Memory B cell (primary cell): ENCODE measurements around the gene HASPIN.

Source experiments
- ATAC-seq: fragments of 150-1000 bp; cut with Tn5 transposase; 2 replicates; pipeline ENCODE4 v1.10.0; 2021; ENCODE audit warnings: low read depth, mild to moderate bottlenecking, moderate library complexity
- DNase-seq, 2 donors: peaks; one replicate each; pipeline ENCODE4 v3.0.0; 2022; ENCODE audit warnings: low spot score in 2 of 2
- H3K27ac Mint-ChIP-seq: one replicate; pipeline ENCODE4 v1.8.0; 2022; ENCODE audit warnings: mild to moderate bottlenecking, moderate library complexity, mixed read lengths
- H3K27me3 Mint-ChIP-seq: one replicate; pipeline ENCODE4 v1.8.0; 2022; ENCODE audit warnings: mixed read lengths
- H3K36me3 Mint-ChIP-seq: one replicate; pipeline ENCODE4 v1.8.0; 2022; ENCODE audit warnings: mild to moderate bottlenecking, mixed read lengths
- H3K4me1 Mint-ChIP-seq: one replicate; pipeline ENCODE4 v1.8.0; 2022; ENCODE audit warnings: mixed read lengths
- H3K4me3 Mint-ChIP-seq: one replicate; pipeline ENCODE4 v1.8.0; 2022; ENCODE audit warnings: mild to moderate bottlenecking, moderate library complexity, mixed read lengths
- H3K9me3 Mint-ChIP-seq: one replicate; pipeline ENCODE4 v1.8.0; 2022; ENCODE audit warnings: mixed read lengths

HASPIN gene

DNA sequence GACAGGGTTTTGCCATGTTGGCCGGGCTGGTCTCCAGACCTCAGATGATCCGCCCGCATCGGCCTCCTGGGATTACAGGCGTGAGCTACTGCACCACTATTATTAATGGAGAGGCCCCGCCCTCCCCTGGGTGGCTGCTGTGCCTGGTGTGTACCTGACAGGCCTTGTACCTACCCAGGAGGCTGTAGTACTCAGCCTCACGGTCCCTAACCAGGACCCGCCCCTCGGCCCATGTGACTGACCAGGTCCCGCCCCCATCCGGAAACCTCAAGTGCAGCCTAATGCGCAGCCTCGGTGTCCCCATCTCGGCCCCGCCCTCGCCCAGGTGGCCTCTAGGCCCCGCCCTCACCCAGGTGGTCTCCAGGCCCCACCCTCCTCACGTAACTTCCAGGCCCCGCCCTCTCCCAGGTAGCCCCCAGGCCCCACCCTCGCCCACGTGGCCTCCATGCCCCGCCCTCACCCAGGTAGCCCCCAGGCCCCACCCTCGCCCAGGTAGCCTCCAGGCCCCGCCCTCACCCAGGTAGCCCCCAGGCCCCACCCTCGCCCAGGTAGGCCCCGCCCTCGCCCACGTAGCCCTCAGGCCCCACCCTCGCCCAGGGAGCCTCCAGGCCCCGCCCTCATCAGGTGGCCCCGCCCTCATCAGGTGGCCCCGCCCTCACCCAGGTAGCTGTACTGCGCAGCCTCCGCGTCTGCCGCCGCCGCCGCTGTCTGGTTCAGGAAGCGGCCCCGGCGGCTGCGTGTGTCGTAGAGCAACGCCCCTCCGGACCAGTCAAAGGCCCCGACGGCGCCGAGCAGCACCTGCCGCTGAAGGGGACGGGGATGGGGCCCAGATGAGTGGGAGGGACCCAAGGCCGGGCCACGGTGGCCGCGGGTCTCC is 31.0 kb downstream of the HASPIN start:
- H3K27me3 Mint-ChIP-seq, result no peaks in the 10 kb centered on the region
- peaks cover 2% of the 10 kb centered on the region for H3K36me3 Mint-ChIP-seq
- peak overlapping the region; percentile 81 for H3K4me3 Mint-ChIP-seq
- H3K27ac Mint-ChIP-seq, result peak overlapping the region; percentile 78
- ATAC-seq, result peak; percentile 88
- H3K4me1 Mint-ChIP-seq, result peaks cover 13% of the 10 kb centered on the region
- H3K9me3 Mint-ChIP-seq, result peaks cover 2% of the 10 kb centered on the region
- peak; percentile 79 to 80 for DNase-seq

DNA sequence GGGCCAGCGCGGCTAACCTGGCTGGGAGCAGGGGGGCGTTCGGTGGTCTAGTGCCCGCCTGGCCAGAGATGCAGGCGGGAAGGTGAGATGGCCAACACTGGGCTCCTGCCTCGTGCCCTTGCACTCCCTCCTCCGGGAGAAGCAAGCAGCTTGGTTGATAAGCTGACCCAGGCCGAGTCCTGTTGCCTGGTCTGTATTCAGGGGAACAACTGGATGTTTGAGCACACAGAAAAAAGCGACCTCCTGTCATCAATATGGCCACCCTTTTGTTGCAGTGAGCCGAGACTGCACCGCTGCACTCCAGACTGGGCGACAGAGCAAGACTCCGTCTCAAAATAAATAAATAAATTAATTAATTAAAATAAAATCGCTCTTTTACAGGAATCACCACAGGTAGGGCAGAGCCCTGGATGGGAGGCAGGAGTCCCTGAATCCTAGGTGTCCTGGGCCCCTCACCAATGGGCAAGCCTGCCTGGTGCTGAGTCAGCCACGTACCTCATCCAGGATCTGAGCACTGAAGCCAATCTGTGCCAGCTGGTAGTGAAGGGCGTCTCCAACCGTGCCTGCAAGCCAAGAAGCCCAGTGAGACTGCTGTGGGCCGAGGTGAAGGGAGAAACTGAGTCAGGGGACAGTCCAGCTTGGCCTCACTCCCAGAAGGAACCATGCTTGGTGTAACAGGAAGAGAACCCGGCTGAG is 31.8 kb downstream of the HASPIN start:
- no peaks in the 10 kb centered on the region for H3K27me3 Mint-ChIP-seq
- H3K4me1 Mint-ChIP-seq, result peaks cover 12% of the 10 kb centered on the region
- H3K4me3 Mint-ChIP-seq, result peak overlapping the region; percentile 66
- ATAC-seq, result no peak
- peaks cover 3% of the 10 kb centered on the region for H3K36me3 Mint-ChIP-seq
- no peak for DNase-seq
- H3K9me3 Mint-ChIP-seq, result peaks cover 3% of the 10 kb centered on the region
- H3K27ac Mint-ChIP-seq, result peak overlapping the region; percentile 78

DNA sequence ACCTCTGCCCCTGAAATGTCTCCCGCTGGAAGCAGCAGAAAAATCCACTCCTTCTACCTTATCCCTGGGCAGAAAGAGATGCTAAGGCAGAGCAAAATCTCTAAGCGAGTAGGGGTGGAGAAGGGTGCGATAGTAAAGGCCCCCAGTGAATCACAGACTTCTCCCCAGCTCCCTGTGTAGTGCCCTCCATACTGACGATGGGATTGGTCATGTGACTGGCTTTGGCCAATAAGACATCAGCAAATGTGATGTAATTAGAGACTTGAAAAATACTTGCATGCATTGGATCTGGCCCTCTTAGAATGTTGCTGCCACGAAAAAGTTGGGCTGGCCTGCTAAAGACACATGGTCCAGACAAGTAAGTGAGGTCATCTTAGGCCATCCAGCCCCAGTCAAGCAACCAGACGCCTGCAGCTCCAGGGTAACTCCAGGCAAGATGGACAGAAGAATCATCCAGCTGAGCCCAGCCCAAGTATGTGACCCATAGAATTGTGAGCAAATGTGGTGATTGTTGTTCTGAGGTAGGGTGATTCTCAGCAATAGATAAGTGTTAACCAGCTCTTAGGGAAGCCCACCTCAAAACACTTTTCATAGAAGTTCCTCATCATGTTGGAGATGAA is 36.0 kb downstream of the HASPIN start:
- H3K4me3 Mint-ChIP-seq, result no peak overlapping the region
- H3K4me1 Mint-ChIP-seq, result peaks cover 8% of the 10 kb centered on the region
- H3K36me3 Mint-ChIP-seq, result peaks cover 5% of the 10 kb centered on the region
- DNase-seq (no peak), ATAC-seq (no peak)
- H3K27me3 Mint-ChIP-seq, result no peaks in the 10 kb centered on the region
- H3K9me3 Mint-ChIP-seq, result peaks cover 3% of the 10 kb centered on the region
- no peak overlapping the region for H3K27ac Mint-ChIP-seq

GRCh38 chr17:3761036-3761917 is 37.6 kb downstream of the HASPIN start:
- H3K4me3 Mint-ChIP-seq, result no peak overlapping the region
- ATAC-seq (no peak), DNase-seq (no peak)
- peaks cover 5% of the 10 kb centered on the region for H3K36me3 Mint-ChIP-seq
- H3K4me1 Mint-ChIP-seq, result peaks cover 9% of the 10 kb centered on the region
- H3K27ac Mint-ChIP-seq, result no peak overlapping the region
- no peaks in the 10 kb centered on the region for H3K27me3 Mint-ChIP-seq
- peaks cover 3% of the 10 kb centered on the region for H3K9me3 Mint-ChIP-seq

DNA sequence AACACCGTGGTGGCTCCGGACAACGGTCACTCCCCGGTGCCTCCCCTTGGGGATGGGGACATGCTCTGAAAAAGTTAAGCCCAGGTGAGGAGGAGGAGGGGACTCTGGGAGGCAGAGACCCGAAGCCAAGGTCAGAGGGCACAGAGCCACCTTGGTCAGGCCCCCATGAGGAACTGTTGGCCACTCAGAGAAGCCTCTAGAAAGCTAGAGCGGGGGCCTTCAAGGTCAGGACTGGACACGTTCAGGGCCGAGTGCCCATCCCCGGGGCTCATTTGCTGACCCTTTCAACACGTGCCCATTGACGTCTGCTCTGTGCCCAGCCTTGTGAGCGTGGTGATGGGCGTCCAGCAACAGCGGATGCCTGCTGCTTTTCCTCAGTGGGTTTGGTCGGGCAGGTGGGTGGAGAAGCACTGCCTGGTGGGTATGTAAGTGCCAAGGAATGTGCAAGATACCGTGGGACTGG is 38.2 kb downstream of the HASPIN start:
- no peaks in the 10 kb centered on the region for H3K27me3 Mint-ChIP-seq
- no peak overlapping the region for H3K27ac Mint-ChIP-seq
- ATAC-seq (no peak), DNase-seq (no peak)
- peaks cover 5% of the 10 kb centered on the region for H3K36me3 Mint-ChIP-seq
- peaks cover 11% of the 10 kb centered on the region for H3K4me1 Mint-ChIP-seq
- no peak overlapping the region for H3K4me3 Mint-ChIP-seq
- peaks cover 3% of the 10 kb centered on the region for H3K9me3 Mint-ChIP-seq

DNA sequence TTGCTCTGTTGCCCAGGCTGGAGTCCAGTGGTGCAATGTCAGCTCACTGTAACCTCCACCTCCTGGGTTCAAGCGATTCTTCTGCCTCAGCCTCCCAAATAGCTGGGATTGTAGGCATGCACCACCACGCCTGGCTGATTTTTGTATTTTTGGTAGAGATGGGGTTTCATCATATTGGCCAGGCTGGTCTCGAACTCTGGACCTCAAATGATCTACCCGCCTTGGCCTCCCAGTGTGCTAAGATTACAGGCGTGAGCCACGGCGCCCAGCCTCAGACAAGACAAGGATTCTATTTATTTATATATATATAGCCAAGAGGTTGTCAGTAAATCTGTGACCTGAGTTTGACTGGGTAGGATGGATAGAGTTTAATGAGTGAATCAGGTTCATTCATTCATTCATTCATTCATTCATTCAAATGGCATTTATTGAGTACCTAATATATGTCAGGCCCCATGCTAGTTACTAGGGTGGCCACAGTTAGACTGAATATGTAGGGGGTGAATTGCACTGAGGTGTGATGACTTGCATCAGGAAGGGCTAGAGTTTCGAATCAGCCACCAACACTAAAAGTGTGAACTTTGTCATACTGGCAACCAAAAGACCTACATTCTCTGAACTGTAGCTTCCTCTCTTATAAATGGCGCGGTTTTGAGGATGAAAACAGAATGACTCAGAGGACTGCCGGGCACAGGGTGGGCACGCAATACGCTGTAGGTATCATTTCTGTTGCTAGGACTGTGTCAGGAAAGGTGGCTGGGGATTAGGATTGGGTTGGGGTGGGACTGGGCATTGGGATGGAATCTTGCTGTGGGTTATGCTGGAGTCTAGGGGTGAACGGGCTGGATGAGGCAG is 39.4 kb downstream of the HASPIN start:
- DNase-seq (no peak), ATAC-seq (no peak)
- Mint-ChIP-seq H3K27me3 (no peaks in the 10 kb centered on the region), H3K36me3 (peaks cover 5% of the 10 kb centered on the region), H3K9me3 (peaks cover 3% of the 10 kb centered on the region), H3K4me3 (peak overlapping the region; percentile 2), H3K4me1 (peaks cover 11% of the 10 kb centered on the region), H3K27ac (peak overlapping the region; percentile 58)

DNA sequence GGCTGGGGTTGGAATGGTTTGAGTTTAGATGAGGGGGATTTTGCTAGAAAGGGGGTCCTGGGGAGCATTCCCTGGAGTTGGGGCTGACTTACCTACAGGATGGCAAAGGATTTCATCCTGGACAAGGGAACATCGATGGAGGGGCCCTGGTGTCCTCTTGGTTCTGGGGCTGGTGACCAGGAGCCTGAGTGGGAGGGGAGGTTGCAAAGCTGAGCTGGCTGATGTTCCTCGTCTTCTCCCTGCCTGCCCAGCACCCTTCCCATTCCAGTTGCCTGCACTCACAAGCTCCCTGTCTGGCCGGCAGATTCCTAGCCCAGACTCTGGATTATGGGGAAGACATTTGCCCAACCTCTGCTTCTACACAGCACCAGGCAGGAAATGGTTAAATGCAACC is 40.1 kb downstream of the HASPIN start:
- H3K9me3 Mint-ChIP-seq, result peaks cover 3% of the 10 kb centered on the region
- ATAC-seq (no peak), DNase-seq (no peak)
- peak overlapping the region; percentile 58 for H3K27ac Mint-ChIP-seq
- H3K4me3 Mint-ChIP-seq, result no peak overlapping the region
- H3K36me3 Mint-ChIP-seq, result peaks cover 5% of the 10 kb centered on the region
- H3K4me1 Mint-ChIP-seq, result peaks cover 11% of the 10 kb centered on the region
- no peaks in the 10 kb centered on the region for H3K27me3 Mint-ChIP-seq

DNA sequence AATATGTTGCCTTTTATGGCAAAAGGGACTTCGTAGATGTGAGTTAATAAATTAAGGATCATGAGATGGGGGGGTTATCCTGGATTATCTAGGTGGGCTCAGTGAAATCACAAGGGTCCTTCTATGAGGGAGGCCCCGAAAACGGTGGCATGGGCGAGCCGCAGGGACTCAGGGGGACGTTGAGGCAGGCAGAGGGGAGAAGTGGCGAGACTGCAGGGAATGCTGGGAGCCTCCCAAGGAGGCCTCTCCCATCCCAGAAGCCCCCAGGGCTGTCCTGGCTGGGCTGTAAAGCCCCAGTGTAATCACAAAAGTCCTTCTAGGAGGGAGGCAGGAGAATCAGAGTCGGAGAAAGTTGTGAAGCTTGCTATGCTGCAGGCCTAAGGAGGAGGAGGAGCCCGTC is 42.3 kb downstream of the HASPIN start:
- DNase-seq, result no peak
- no peaks in the 10 kb centered on the region for H3K9me3 Mint-ChIP-seq
- H3K4me3 Mint-ChIP-seq, result no peak overlapping the region
- peaks cover 18% of the 10 kb centered on the region for H3K4me1 Mint-ChIP-seq
- ATAC-seq, result no peak
- no peaks in the 10 kb centered on the region for H3K27me3 Mint-ChIP-seq
- H3K27ac Mint-ChIP-seq, result peak overlapping the region; percentile 15
- peaks cover under 1% of the 10 kb centered on the region for H3K36me3 Mint-ChIP-seq

GRCh38 chr17:3766779-3767178 is 43.1 kb downstream of the HASPIN start:
- Mint-ChIP-seq H3K9me3 (no peaks in the 10 kb centered on the region), H3K27ac (no peak overlapping the region)

DNA sequence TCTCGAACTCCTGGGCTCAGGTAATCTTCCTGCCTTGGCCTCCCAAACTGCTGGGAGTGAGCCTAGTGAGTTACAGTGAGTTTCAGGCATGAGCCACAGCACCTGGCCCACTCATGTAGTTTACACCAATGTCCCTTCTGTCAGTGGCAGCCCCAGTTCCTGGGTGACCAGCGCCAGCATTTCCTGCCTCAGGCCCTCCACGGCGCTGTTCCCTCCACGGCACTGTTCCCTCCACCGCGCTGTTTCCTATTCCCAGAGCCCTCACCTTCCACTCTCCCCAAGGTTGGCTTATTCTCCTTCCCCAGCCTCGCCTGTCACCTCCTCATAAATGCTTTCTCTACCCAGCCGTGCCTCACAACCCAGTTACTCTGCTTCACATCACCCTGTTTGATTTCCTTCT is 44.6 kb downstream of the HASPIN start:
- Mint-ChIP-seq H3K27ac (peak overlapping the region; percentile 24), H3K36me3 (no peaks in the 10 kb centered on the region), H3K4me1 (peaks cover 22% of the 10 kb centered on the region), H3K27me3 (no peaks in the 10 kb centered on the region), H3K9me3 (no peaks in the 10 kb centered on the region), H3K4me3 (no peak overlapping the region)
- ATAC-seq (no peak), DNase-seq (no peak)

More at GRCh38 chr17:3766779-3767178, 43.1 kb downstream of the HASPIN start:
- Mint-ChIP-seq H3K4me3 (no peak overlapping the region), H3K36me3 (no peaks in the 10 kb centered on the region), H3K27me3 (no peaks in the 10 kb centered on the region), H3K4me1 (peaks cover 19% of the 10 kb centered on the region)
- no peak for ATAC-seq
- no peak for DNase-seq

- no peaks in the 10 kb centered on the region for H3K9me3 Mint-ChIP-seq
Measured at GRCh38 chr17:3768769-3769168, 45.1 kb downstream of the HASPIN start.

GRCh38 chr17:3770466-3770865 is 46.8 kb downstream of the HASPIN start:
- DNase-seq (no peak), ATAC-seq (peak; percentile 85)
- no peak overlapping the region for H3K27ac Mint-ChIP-seq
- no peaks in the 10 kb centered on the region for H3K27me3 Mint-ChIP-seq
- no peak overlapping the region for H3K4me3 Mint-ChIP-seq
- no peaks in the 10 kb centered on the region for H3K9me3 Mint-ChIP-seq
- H3K36me3 Mint-ChIP-seq, result no peaks in the 10 kb centered on the region
- H3K4me1 Mint-ChIP-seq, result peaks cover 17% of the 10 kb centered on the region

More at GRCh38 chr17:3768769-3769168, 45.1 kb downstream of the HASPIN start:
- peaks cover 18% of the 10 kb centered on the region for H3K4me1 Mint-ChIP-seq
- no peak for ATAC-seq
- H3K27me3 Mint-ChIP-seq, result no peaks in the 10 kb centered on the region
- H3K4me3 Mint-ChIP-seq, result no peak overlapping the region
- no peak for DNase-seq
- H3K36me3 Mint-ChIP-seq, result no peaks in the 10 kb centered on the region
- peak overlapping the region; percentile 24 for H3K27ac Mint-ChIP-seq

DNA sequence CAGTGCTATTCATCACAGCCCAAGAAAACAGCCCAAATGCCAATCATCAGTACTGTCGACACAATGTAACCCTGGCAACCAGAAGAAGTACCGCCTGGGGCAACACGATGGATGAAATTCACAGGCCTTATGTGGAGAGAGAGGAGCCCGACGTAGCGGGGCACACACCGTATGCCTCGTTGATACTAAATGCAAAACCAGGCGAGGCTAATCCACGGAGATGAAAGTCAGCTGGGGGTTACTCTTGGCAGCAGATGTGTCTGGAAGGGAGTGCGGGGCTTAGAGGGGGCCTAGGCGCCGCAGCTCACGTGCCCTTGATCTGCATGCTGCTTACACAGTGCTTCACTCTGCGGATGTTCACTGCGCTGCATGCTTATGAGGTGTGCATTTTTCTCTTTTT is 47.4 kb downstream of the HASPIN start:
- Mint-ChIP-seq H3K4me1 (peaks cover 13% of the 10 kb centered on the region), H3K4me3 (no peak overlapping the region), H3K27me3 (no peaks in the 10 kb centered on the region), H3K27ac (no peak overlapping the region), H3K9me3 (no peaks in the 10 kb centered on the region), H3K36me3 (no peaks in the 10 kb centered on the region)
- DNase-seq (no peak), ATAC-seq (no peak)
